SIG-M5 treated with dmso at 0.1 percent for 504 hours (cell line): ENCODE results near the gene RBMS1.

Source experiments
- DNase-seq: peaks from one replicate; lab custom pipeline; 2025; ENCODE audit not compliant: unreplicated experiment; lab: John Stamatoyannopoulos, UW

The RBMS1 gene

DNA sequence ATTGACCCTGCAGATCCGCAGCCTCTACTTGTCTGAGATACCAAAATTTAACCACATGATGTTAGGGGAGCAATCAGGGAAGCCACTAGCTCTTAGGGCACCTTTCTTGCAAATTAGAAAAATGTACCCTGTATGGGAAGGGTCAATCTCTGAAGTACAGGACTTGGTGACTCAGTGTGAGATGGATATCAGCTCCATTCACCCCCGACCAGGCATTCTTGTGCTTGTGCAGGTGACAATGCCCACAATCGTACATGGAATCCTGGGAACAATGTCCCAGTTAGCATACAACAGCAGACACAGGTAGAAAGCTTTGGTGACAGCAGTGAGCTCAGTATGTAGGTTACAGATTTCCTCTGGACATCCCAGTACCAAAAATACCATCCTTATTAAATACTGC is 155.9 kb downstream of the RBMS1 start:
- DNase-seq: no peak

- no peak for DNase-seq
Measured at GRCh38 chr2:160336635-160337034, 157.0 kb downstream of the RBMS1 start.

- no peak for DNase-seq
Measured at GRCh38 chr2:160336105-160336504, 157.5 kb downstream of the RBMS1 start.

- no peak for DNase-seq
Measured at GRCh38 chr2:160335441-160335840, 158.2 kb downstream of the RBMS1 start.

GRCh38 chr2:160334028-160334741 is 159.4 kb downstream of the RBMS1 start:
- DNase-seq: no peak

GRCh38 chr2:160333324-160334027 is 160.1 kb downstream of the RBMS1 start:
- no peak for DNase-seq

GRCh38 chr2:160332318-160332717 is 161.3 kb downstream of the RBMS1 start:
- DNase-seq: peak; percentile 26

- DNase-seq: no peak
Measured at GRCh38 chr2:160331258-160332025, 162.2 kb downstream of the RBMS1 start.

GRCh38 chr2:160328811-160329527 is 164.6 kb downstream of the RBMS1 start:
- DNase-seq: no peak

- DNase-seq: no peak
Measured at GRCh38 chr2:160326786-160327185, 166.8 kb downstream of the RBMS1 start.

- DNase-seq: no peak
Measured at GRCh38 chr2:160325418-160325817, 168.2 kb downstream of the RBMS1 start.

DNA sequence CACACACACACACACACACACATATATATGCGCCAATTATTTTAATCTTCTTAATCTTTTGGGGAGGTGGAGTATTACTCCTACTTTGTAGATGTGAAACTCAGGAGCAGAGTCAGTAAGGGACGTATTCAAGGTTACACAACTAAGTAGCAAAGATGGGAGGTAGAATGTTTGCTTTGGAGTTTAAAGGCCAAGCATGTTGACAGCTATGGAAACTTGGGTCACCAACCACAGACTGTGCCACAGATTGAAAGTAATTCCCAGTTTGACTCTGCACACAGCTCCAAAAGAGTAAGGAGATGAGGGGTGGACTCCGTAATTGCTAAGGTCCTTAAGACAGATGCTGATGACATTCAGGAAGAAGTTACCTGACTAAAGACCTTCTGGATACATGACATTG is 168.7 kb downstream of the RBMS1 start:
- no peak for DNase-seq

DNA sequence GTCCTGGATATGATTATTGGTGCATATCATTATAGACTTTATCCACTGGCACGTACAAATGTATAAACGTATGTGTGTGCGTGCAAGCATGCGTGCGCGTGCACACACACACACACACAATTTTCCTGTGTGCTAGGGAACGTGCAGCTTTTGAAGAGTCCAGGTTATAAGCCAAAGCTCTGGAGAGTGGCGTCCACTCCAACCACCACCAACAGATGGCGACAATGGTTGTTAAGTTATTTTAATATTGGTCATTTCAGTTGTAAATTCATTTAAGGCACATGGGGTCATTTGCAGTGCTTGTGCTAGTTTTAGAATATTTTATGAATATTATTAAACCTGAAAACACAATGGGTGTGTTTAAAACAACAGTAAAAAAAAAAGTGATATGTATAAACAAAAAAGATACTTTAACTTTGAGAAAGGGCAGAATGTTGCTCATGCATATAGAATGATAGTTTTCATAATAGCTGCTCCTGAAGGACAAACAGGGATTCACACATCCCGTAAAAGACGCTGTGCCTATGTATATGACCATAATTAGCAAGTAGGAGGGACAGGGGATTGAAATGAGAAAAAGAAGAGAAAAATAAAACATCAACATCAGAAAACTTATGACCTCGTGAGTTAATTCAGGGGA is 169.3 kb downstream of the RBMS1 start:
- peak; percentile 29 for DNase-seq

GRCh38 chr2:160322320-160322719 is 171.3 kb downstream of the RBMS1 start:
- DNase-seq: no peak

- DNase-seq: peak; percentile 18
Measured at GRCh38 chr2:160321006-160321405, 172.6 kb downstream of the RBMS1 start.

- no peak for DNase-seq
Measured at GRCh38 chr2:160319700-160320099, 173.9 kb downstream of the RBMS1 start.

GRCh38 chr2:160318218-160318617 is 175.4 kb downstream of the RBMS1 start:
- no peak for DNase-seq

- no peak for DNase-seq
Measured at GRCh38 chr2:160317181-160318099, 176.2 kb downstream of the RBMS1 start.

DNA sequence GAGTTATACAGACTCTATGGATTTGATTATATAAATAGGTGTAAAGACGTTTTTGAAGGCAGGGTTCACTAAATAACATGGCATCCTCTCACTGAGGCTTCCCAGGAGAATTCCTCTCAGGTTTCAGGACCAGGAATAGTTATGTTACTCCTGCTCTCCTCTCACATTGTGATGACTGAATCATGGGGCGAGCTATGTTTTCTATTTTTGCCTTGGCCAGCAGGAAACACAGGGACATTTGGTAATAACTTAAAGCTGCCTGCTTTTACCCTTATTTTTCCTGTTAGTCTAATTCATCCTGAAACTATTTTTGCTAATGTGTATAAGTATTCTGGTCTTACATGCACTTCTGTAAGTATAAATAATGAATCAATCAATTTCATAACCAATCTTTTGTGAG is 178.3 kb downstream of the RBMS1 start:
- DNase-seq: no peak
